Endothelial cell (in vitro differentiated cells): ENCODE results near the gene WAPL. TPM values are rescaled to one million over a fixed set of nuclear protein-coding genes. Genes with fewer than 3 reads are reported as not detected.

Source experiments
- DNase-seq: peaks from one replicate; pipeline ENCODE4 v3.0.0; 2021; ENCODE audit warnings: low spot score
- H3K27ac Mint-ChIP-seq: one replicate; pipeline ENCODE4 v1.8.0; 2021; ENCODE audit warnings: mixed read lengths, inconsistent platforms; ENCODE audit not compliant: unreplicated experiment
- H3K27me3 Mint-ChIP-seq: one replicate; pipeline ENCODE4 v1.8.0; 2021; ENCODE audit warnings: mild to moderate bottlenecking, moderate library complexity, mixed read lengths, inconsistent platforms; ENCODE audit not compliant: unreplicated experiment
- H3K36me3 Mint-ChIP-seq: one replicate; pipeline ENCODE4 v1.8.0; 2021; ENCODE audit warnings: mild to moderate bottlenecking, low read depth, mixed read lengths, inconsistent platforms; ENCODE audit not compliant: unreplicated experiment
- H3K4me1 Mint-ChIP-seq: one replicate; pipeline ENCODE4 v1.8.0; 2021; ENCODE audit warnings: mild to moderate bottlenecking, mixed read lengths, inconsistent platforms; ENCODE audit not compliant: unreplicated experiment
- H3K4me3 Mint-ChIP-seq: one replicate; pipeline ENCODE4 v1.8.0; 2021; ENCODE audit warnings: mild to moderate bottlenecking, mixed read lengths, inconsistent platforms; ENCODE audit not compliant: unreplicated experiment
- H3K9me3 Mint-ChIP-seq: one replicate; pipeline ENCODE4 v1.8.0; 2021; ENCODE audit warnings: mixed read lengths, inconsistent platforms; ENCODE audit not compliant: unreplicated experiment
- CTCF ChIP-seq: fragments of 200-600 bp; sonication (generic); IDR thresholded peaks from one replicate; pipeline ENCODE4 v1.5.0; 2021; ENCODE audit warnings: antibody characterized with exemption; ENCODE audit not compliant: unreplicated experiment
- total RNA-seq: library from RNA; stranded (reverse); fragmentation: NEBNext Ultra II Directional; extraction: Animal tissue kit (Norgen Biotek cat#: 25700); gene quantifications from one replicate; pipeline ENCODE4 v1.2.1, GENCODE V29; 2021; ENCODE audit not compliant: unreplicated experiment

Gene WAPL
- total RNA-seq, 1 donor from 2014 or later = 41.8 TPM

GRCh38 chr10:86415583-86415982 lies 106.0 kb downstream of the WAPL start:
- DNase-seq = no peak
- Mint-ChIP-seq H3K9me3 (no peaks in the 10 kb centered on the region), H3K36me3 (no peaks in the 10 kb centered on the region), H3K27ac (no peak overlapping the region), H3K27me3 (no peaks in the 10 kb centered on the region), H3K4me1 (peaks cover 8% of the 10 kb centered on the region), H3K4me3 (no peak overlapping the region)
- TF ChIP-seq CTCF = no peak

- Mint-ChIP-seq H3K36me3 (no peaks in the 10 kb centered on the region), H3K4me3 (no peak overlapping the region), H3K27ac (no peak overlapping the region), H3K27me3 (no peaks in the 10 kb centered on the region), H3K4me1 (peaks cover 8% of the 10 kb centered on the region), H3K9me3 (no peaks in the 10 kb centered on the region)
- no peak for DNase-seq
- no peak for TF ChIP-seq CTCF
Observed at GRCh38 chr10:86415116-86415515, 106.5 kb downstream of the WAPL start.

GRCh38 chr10:86413046-86413728 lies 108.4 kb downstream of the WAPL start:
- no peaks in the 10 kb centered on the region for H3K36me3 Mint-ChIP-seq
- no peak for DNase-seq
- no peak overlapping the region for H3K4me3 Mint-ChIP-seq
- TF ChIP-seq CTCF = no peak
- no peak overlapping the region for H3K27ac Mint-ChIP-seq
- H3K9me3 Mint-ChIP-seq = no peaks in the 10 kb centered on the region
- peaks cover 8% of the 10 kb centered on the region for H3K4me1 Mint-ChIP-seq
- no peaks in the 10 kb centered on the region for H3K27me3 Mint-ChIP-seq

- no peak for DNase-seq
- peaks cover 8% of the 10 kb centered on the region for H3K4me1 Mint-ChIP-seq
- H3K27ac Mint-ChIP-seq = no peak overlapping the region
- no peaks in the 10 kb centered on the region for H3K36me3 Mint-ChIP-seq
- no peaks in the 10 kb centered on the region for H3K27me3 Mint-ChIP-seq
- no peak overlapping the region for H3K4me3 Mint-ChIP-seq
- TF ChIP-seq CTCF = no peak
- H3K9me3 Mint-ChIP-seq = no peaks in the 10 kb centered on the region
Observed at GRCh38 chr10:86411852-86412560, 109.6 kb downstream of the WAPL start.

- no peak for DNase-seq
- Mint-ChIP-seq H3K4me1 (peaks cover 8% of the 10 kb centered on the region), H3K4me3 (no peak overlapping the region), H3K9me3 (no peaks in the 10 kb centered on the region), H3K36me3 (no peaks in the 10 kb centered on the region), H3K27ac (peak overlapping the region; percentile 68), H3K27me3 (no peaks in the 10 kb centered on the region)
- TF ChIP-seq CTCF = no peak
Observed at GRCh38 chr10:86411281-86411841, 110.2 kb downstream of the WAPL start.
